MM.1S (cell line): ENCODE results near the gene STXBP1.

ENCODE experiments used
- DNase-seq: peaks from one replicate; pipeline ENCODE4 v3.0.0-alpha.2; 2015
- H2AFZ ChIP-seq: fragments of 300-600 bp; sonication (generic); 2 replicates; pipeline ENCODE4 v1.6.0; 2016; ENCODE audit warnings: antibody characterized with exemption, low read length
- H3F3A ChIP-seq: fragments of 300-600 bp; sonication (generic); 2 replicates; pipeline ENCODE4 v1.6.1; 2016; ENCODE audit warnings: mild to moderate bottlenecking, antibody characterized with exemption, low read length, moderate library complexity, mixed read lengths; ENCODE audit not compliant: insufficient read depth
- H3K27ac ChIP-seq: fragments of 300-600 bp; sonication (generic); 2 replicates; pipeline ENCODE4 v1.5.1; 2016; ENCODE audit warnings: mild to moderate bottlenecking, low read length
- H3K27me3 ChIP-seq: fragments of 300-600 bp; sonication (generic); replicated peaks from 2 replicates; pipeline ENCODE4 v1.6.0; 2016; ENCODE audit warnings: low read length; ENCODE audit not compliant: insufficient read depth
- H3K36me3 ChIP-seq: fragments of 300-600 bp; sonication (generic); replicated peaks from 2 replicates; pipeline ENCODE4 v1.6.1; 2016; ENCODE audit warnings: mild to moderate bottlenecking, low read length, mixed read lengths; ENCODE audit not compliant: insufficient read depth
- H3K4me1 ChIP-seq: fragments of 300-600 bp; sonication (generic); 2 replicates; pipeline ENCODE4 v1.6.1; 2016; ENCODE audit warnings: low read length, mixed read lengths
- H3K4me2 ChIP-seq: fragments of 300-600 bp; sonication (generic); 2 replicates; pipeline ENCODE4 v1.6.0; 2016; ENCODE audit warnings: low read depth, low read length
- H3K4me3 ChIP-seq: fragments of 300-600 bp; sonication (generic); 2 replicates; pipeline ENCODE4 v1.5.1; 2016; ENCODE audit warnings: low read length, mixed read lengths
- H3K79me2 ChIP-seq: fragments of 300-600 bp; sonication (generic); 2 replicates; pipeline ENCODE4 v1.6.1; 2016; ENCODE audit warnings: mixed run types, low read length, mixed read lengths
- H3K9ac ChIP-seq: fragments of 300-600 bp; sonication (generic); 2 replicates; pipeline ENCODE4 v1.6.1; 2016; ENCODE audit warnings: low read length, mixed read lengths
- H3K9me2 ChIP-seq: fragments of 300-600 bp; sonication (generic); replicated peaks from 2 replicates; pipeline ENCODE4 v1.6.1; 2016; ENCODE audit warnings: mild to moderate bottlenecking, low read length, mixed read lengths; ENCODE audit not compliant: insufficient read depth
- H3K9me3 ChIP-seq: fragments of 300-600 bp; sonication (generic); replicated peaks from 2 replicates; pipeline ENCODE4 v1.6.1; 2016; ENCODE audit warnings: mild to moderate bottlenecking, low read length, mixed read lengths; ENCODE audit not compliant: insufficient read depth
- H4K20me1 ChIP-seq: fragments of 300-600 bp; sonication (generic); 2 replicates; pipeline ENCODE4 v1.6.1; 2016; ENCODE audit warnings: mild to moderate bottlenecking, low read length, moderate library complexity, mixed read lengths; ENCODE audit not compliant: insufficient read depth
- CTCF ChIP-seq: fragments of 300-600 bp; sonication (generic); IDR thresholded peaks from 2 replicates; pipeline ENCODE4 v1.5.1; 2016; ENCODE audit warnings: antibody characterized with exemption, low read length, mixed read lengths
- EZH2 ChIP-seq: fragments of 300-600 bp; sonication (generic); optimal IDR thresholded peaks from 2 replicates; pipeline ENCODE3; 2017; ENCODE audit warnings: low read depth, mild to moderate bottlenecking, antibody characterized with exemption, low read length, mixed read lengths
- EZH2phosphoT487 ChIP-seq: fragments of 300-600 bp; sonication (generic); IDR thresholded peaks from 2 replicates; pipeline ENCODE4 v1.6.1; 2018; ENCODE audit warnings: antibody characterized with exemption, low read length

Gene STXBP1

GRCh38 chr9:127731938-127732337, 119.9 kb downstream of the STXBP1 start:
- H3K27ac ChIP-seq = no peak overlapping the region
- H2AFZ ChIP-seq = no peak overlapping the region
- TF ChIP-seq EZH2 (no peak), EZH2phosphoT487 (no peak), CTCF (no peak)
- no peaks in the 10 kb centered on the region for H3K9me2 ChIP-seq
- no peaks in the 10 kb centered on the region for H4K20me1 ChIP-seq
- H3K9me3 ChIP-seq = no peaks in the 10 kb centered on the region
- no peak for DNase-seq
- H3K4me2 ChIP-seq = no peak overlapping the region
- no peak overlapping the region for H3K4me3 ChIP-seq
- no peaks in the 10 kb centered on the region for H3K27me3 ChIP-seq
- peaks cover 11% of the 10 kb centered on the region for H3F3A ChIP-seq
- H3K36me3 ChIP-seq = no peaks in the 10 kb centered on the region
- H3K9ac ChIP-seq = no peak overlapping the region
- peaks cover 20% of the 10 kb centered on the region for H3K4me1 ChIP-seq
- peaks cover 11% of the 10 kb centered on the region; the same call in 1 of the 2 replicates for H3K79me2 ChIP-seq

- TF ChIP-seq EZH2 (no peak), EZH2phosphoT487 (no peak), CTCF (no peak)
- no peaks in the 10 kb centered on the region for H3K9me3 ChIP-seq
- DNase-seq = no peak
- H3K9me2 ChIP-seq = no peaks in the 10 kb centered on the region
- H3K27me3 ChIP-seq = no peaks in the 10 kb centered on the region
- H3K27ac ChIP-seq = no peak overlapping the region
- no peak overlapping the region for H3K4me3 ChIP-seq
- no peaks in the 10 kb centered on the region for H3K36me3 ChIP-seq
- H3K79me2 ChIP-seq = peaks cover 11% of the 10 kb centered on the region; the same call in 1 of the 2 replicates
- H2AFZ ChIP-seq = no peak overlapping the region
- no peak overlapping the region for H3K9ac ChIP-seq
- H3K4me2 ChIP-seq = no peak overlapping the region
- peaks cover 24% of the 10 kb centered on the region for H3K4me1 ChIP-seq
- H3F3A ChIP-seq = peaks cover 15% of the 10 kb centered on the region
- no peaks in the 10 kb centered on the region for H4K20me1 ChIP-seq
Measured at GRCh38 chr9:127732444-127732843, 120.4 kb downstream of the STXBP1 start.

- Histone ChIP-seq H3K4me3 (no peak overlapping the region), H3K27me3 (no peaks in the 10 kb centered on the region), H3K9ac (no peak overlapping the region; the same call in 1 of the 2 replicates), H3K79me2 (peaks cover 11% of the 10 kb centered on the region; the same call in 1 of the 2 replicates), H3K9me2 (no peaks in the 10 kb centered on the region), H4K20me1 (no peaks in the 10 kb centered on the region), H3K36me3 (no peaks in the 10 kb centered on the region), H3K27ac (no peak overlapping the region), H3K4me1 (peaks cover 24% of the 10 kb centered on the region), H2AFZ (no peak overlapping the region), H3K9me3 (no peaks in the 10 kb centered on the region), H3F3A (peaks cover 23% of the 10 kb centered on the region), H3K4me2 (peak overlapping the region; percentile 94; the same call in 1 of the 2 replicates)
- TF ChIP-seq CTCF (no peak), EZH2 (no peak), EZH2phosphoT487 (no peak)
- no peak for DNase-seq
Measured at GRCh38 chr9:127733614-127734013, 121.5 kb downstream of the STXBP1 start.
